ENCODE data around the gene JUNB.
"Not testable (repeated sequence)": the region's sequence is repeated elsewhere in the genome, so short reads cannot be mapped to it uniquely, and the experiment has no call there.

JUNB gene

DNA sequence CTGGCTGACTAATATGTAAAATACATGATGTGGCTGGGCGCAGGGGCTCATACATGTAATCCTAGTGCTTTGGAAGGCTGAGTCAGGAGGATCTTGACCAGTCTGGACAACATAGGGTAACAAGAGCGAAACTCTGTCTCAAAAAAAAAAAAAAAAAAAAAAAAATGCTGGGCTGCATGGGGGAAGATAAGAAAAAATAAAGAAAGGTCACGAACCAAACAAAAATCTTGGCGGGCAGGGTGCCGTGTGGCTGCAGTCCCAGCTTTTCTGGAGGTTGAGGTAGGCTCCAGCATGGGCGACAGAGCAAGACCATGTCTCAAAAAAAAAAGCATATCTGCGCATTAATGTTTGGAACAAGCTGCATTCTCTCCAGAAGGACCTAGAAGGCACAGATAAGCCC, 23.8 kb downstream of the JUNB start:
- DNase-seq: no peak

DNA sequence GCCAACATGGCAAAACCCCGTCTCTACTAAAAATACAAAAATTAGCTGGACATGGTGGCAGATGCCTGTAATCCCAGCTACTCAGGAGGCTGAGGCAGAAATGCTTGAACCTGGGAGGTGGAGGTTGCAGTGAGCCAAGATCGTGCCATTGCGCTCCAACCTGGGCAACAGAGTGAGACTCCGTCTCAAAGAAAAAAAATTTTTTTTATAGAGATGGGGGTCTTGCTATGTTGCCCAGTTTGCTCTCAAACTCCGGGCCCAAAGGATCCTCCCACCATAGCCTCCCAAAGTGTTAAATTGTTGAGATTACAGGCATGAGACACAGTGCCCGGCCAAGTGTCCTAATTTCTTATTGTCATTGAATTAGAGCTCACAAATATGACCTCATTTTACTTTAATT, 25.9 kb downstream of the JUNB start:
- not testable (repeated sequence) for DNase-seq

- not testable (repeated sequence) for DNase-seq
These were observed 26.5 kb downstream of the JUNB start for GRCh38 chr19:12817810-12818209.

DNA sequence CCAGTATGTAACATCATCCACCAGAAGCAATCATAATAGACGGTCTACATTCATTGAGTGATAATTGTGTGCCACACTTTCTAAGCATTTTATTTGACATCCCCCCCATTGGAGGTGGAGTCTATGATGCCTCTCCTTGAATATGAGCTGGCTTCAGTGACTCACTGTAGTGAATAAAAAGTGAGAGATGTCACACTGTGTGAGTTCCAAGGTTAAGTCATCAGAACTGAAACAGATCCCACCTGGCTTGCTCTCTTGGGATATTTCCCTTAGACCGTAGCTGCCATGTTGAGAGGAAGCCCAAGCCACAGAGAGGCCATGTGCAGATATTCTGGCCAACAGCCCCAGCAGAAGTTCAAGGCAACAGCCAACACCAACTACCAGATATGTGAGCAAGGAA, 30.5 kb downstream of the JUNB start:
- DNase-seq: no peak

DNA sequence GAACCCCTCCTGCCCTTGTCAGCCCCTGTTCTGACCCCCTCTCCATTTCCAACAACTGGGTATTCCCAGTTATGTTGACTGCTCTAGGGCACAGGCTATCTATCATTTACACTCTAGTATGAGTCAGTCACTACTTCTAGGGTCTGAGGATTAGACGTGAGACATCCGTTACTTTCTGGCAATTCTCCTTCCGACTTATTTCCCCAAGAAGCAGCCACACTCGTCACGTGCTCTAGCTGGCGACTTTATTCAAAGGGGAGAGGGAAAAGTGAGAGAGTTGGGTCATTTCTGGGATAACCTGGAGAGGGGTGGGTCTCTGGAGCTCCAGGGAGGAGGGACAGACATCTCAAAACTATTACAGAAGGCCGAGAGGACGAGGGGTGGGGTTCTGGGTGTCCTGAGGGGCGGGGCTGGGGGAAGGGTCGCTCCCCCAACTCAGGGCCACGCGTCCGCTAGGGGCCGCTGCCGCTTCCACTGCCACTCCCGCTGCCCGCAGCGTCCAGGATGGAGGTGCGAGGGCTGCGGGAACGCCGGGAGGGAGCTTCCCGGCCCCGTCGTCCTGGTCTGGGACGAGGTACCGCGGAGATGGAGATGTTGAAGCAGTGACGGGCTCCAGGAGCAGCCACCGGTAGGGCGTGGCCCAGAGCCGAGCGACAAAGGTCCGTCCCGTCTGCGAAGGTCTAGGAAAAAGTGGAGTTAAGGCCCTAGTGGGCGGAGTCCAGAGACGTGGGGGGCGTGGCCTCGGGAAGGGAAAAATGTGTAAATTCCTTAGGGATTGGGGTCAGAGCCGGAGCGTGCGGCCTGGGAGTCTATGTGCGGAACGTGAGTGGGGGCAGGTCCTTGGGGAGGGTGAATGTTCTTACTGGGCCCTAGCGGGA, 34.2 kb downstream of the JUNB start:
- no peak for DNase-seq

DNA sequence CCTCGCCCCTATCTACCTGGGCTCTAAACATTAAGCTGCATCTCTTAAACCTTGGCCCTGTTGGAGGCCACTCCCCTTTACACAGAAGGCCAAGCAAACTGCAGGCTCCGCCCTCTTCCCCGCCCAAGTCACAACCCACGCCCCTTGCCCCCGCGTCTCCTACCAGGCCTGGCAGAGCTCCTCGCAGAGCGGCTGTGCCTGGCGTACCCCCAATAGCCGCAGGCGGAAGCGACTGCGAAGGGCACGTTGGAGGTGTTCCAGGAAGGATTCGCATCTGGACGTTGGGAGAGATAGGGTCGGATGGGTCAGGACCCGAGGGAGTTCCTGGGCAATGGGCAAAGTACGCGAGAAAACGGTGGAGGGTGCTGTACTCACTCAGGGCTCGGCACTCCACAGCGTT, 37.2 kb downstream of the JUNB start:
- DNase-seq: no peak

DNA sequence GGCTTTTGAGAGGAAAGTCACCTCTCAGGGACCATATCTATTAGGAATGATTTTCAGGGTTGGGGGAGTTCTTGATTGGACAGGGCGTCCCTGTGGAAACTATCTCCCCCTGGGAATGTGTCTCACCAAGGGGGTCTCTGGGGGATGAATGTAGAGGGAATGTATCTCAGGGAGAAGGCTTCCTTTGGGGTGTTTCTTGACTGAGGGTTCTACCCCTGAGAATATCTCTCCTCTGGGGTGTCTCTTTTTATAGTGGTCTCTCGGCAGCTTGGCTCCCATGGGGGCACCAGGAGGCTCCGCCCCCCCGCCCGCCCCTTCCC, 42.1 kb downstream of the JUNB start:
- DNase-seq: no peak

DNA sequence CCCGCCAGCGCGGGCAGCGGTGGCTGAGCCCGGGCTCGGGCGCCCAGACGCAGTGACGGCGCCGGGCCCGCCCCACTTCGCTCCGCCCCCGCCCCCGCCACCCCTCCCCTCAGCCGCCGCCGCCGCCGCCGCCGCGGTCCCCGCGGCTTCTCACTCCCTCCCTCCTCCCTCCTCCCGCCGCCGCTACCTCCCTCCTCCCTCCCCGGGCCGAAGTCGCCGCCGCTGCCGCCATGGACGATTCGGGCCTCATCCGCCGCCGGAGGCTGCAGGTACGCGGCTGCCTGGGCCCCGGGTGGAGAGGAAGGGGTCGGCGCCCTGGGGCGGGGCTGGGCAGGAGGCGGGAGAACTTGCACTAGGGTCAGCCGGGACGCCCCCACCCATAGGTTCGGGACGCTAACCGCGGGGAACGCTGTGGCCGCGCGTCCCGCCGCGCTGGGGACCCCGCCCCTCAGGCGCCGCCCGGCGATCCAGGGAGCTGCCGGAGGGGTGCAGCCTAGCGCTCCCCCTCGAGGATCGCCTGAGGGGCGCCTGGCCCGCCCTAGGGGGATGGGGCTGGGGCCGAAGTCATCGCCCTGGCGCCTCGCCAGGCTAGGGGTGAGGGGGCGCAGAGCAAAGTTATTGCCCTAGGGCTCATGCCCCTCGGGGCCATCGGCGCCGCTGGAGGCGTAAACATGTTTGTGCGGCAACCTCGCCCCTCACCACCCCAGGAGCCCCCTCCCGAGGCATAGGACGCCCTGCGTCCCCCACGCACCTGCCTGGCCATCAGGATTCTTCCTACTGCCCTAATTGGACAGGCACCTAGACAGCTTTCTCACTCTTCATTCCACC, 42.7 kb downstream of the JUNB start:
- peak; percentile 18 for DNase-seq

DNA sequence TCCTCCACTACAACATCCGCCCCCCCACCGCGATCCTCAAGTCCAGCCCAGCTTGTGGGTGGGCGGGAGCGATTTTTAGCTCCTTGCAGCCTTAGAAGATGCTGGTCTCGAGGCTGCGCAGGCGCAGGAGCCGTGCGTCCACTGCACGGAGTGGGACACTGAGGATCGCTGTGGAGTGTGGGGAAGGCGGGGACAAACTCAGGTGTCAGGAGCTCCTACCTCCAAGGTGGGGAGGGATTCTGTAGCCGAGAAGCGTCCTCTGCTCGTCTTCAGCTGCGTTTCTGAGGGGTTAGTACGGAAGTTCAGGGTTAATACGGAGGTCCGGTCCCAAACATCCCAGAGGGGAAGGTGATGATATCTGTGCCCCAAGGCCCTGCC, 43.3 kb downstream of the JUNB start, which contains the start of gene RTBDN:
RTBDN (minus strand) TSS at position 14 of the 378 bp plus-strand sequence. CDS start 4,600 bp downstream, outside the sequence.
- DNase-seq: no peak

DNA sequence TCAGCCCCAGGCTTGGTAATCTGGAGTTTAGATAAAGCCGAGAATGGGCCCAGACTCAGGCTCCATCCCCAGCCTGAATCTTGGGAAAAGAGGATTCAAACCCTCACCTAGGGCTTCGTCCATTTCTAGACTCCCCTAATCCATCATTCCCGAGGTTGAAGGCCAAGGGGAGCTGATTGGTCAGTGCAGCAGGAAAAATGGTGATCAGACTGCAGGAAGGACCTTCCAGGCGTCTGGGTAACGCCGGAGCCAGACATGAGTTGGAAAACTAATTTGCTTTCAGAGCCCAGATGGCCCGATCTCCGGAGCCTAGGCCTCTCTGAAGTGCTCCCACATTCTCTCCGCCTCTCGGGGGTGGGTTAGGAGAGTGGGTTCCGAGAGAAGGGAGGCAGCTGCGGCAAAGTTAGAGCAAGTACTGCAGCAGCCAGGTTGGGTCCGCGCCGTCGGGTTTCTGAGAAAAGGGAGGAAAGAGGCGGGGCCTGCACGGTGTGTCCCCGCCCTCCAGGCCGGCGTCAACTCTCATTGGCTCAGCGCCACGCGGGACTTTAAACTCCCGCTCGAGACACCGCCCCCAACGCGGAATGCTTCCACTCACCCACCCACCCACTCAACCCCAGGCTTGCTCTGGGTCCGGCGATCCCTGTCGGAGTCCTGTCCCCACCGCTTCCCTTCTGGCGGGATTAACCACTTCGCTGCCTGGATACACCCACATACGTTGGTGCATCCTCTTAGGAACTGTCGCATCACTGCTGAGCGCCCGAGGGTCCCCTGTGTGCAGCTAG, 43.9 kb downstream of the JUNB start:
- no peak for DNase-seq

DNA sequence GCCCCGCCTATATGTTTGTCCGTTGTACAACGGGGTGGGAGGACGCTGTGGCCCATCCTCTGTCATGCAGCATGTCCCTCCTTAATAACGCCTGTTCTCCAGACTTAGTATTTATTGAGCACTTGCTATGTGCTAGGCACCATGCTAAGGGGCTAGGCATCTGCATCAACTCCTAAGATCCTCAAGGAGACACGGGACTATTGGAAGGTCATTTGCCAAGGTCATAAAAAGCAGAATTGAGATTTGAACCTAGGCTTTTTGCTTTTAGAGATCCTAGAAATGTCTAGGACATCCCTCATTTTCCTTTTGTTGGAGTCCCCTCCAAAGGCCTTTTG, 45.2 kb downstream of the JUNB start:
- no peak for DNase-seq

DNA sequence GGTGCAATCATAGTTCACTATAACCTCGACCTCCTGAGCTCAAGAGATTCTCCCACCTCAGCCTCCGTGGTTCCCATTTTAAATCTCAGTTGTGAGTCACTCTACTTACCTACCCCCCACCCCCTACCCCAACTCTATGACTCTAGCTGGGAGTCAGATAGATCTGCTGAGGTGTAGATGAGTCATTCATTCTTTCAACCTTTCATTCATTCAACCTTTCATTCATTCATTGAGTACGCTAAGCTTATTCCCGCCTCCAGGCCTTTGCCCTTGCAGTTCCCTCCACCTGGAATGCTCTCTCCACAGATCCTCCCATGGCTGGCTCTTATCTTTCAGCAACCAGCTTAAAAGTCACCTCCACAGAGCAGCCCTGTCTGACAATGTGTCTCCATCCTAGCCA, 45.9 kb downstream of the JUNB start:
- DNase-seq: no peak

DNA sequence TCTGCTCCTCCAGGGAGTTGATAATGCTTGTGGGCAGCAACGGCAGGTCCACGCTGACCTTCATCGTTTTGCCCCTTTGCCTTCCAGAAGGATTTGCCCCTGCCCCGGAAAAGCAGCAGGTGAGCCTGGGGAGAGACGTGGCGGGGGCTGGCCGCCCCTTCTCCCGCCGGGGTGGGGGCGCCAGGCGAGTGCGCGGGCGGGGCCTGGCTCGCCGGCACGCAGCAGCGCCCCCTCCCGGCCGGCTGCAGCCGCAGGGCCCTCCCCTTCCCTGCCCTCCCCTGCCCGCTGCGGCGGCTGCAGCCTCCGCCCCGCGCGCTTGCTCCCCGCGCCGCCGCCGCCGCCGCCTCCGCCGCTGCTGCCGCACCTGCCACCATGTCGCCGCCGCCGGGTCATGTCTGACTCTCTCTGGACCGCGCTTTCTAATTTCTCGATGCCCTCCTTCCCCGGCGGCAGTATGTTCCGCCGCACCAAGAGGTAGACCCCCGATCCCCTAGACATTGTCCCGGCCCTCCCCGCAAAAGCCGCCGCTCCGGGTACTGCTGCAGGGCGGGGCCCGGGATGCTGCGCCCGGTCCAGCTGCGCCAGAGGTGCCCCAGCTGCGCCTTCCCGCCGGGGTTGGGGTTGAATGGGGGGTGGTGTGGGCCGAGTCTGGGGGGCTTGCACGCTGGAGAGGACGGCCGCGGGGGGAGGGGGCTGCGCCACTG, 47.0 kb downstream of the JUNB start, which contains the start of gene MAST1:
MAST1 (plus strand) TSS at position 334 of the 704 bp plus-strand sequence; CDS start at position 392, 58 bp downstream.
- DNase-seq: no peak

DNA sequence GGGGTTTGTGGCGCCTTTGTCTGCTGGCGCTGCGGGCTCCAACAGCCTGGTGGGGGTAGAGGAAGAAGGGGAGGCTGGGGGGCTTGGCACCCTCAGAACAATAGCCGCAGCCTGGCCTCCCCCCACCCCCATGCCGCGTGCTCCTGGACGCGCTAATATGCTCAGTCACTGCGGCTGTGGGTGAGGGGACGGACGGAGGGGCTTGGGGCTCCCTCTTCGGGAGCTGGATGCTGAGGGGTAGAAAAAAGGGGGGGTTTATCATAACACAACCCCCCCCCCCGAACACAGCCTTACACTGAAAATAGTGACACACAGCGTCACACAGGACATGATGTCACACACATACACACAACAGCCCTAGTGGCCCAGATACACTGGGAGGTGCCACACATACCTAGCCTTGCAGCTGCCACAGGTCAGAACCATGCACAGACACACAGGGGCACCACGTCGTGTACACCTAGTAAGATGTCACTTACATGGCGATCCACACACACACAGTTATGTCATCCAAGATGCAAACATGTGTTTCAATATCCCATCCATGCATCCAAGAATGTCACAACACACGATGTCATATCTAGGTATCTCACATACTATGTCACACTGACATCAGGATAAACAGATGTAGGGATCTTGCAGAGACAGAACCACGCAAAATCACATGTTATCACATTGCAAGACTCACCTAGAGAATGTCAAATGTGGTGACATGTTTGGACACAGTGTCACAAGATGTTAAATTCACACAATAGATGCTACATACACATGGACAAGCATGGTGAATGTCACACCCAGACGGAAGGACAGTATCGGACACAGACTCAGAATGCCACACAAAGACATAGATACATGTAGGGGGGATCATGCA, 47.8 kb downstream of the JUNB start:
- no peak for DNase-seq

GRCh38 chr19:12840091-12841079, 49.1 kb downstream of the JUNB start:
- DNase-seq: no peak

DNA sequence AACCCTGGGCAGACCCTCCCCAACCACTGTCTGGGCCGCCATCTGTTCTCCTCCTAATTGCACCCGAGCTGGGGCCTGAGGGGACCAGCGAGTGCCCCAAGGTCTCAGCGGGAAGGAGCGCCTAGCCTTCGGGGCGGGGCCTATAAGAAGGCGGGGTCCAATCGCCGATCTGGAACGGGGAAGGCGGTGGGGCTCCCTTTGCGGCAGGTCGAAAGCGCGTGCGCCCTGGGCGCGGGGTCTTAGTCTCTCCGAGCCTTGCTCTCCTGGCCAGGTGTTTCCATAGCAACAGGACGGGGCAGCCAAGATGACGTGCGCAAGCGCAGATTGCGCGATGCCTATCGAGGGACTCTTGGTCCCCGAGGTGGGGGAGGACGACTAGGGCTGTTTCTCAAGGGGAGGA, 49.8 kb downstream of the JUNB start:
- DNase-seq: no peak

- DNase-seq: no peak
These were observed 51.2 kb downstream of the JUNB start for GRCh38 chr19:12842511-12842910.
